GM23338 (cell line): ENCODE results near the gene FMO1. TPM values are rescaled to one million over a fixed set of nuclear protein-coding genes. Genes with fewer than 3 reads are reported as not detected.
A peak's percentile ranks its signal among the peaks of the same experiment; 100 is the strongest.

Experiments
- ATAC-seq: fragments of 200-7000 bp; cut with Tn5 transposase; 3 replicates; pipeline ENCODE4 v1.9.1; 2020
- DNase-seq: peaks from one replicate; pipeline ENCODE4 v3.0.0-alpha.2; 2015; ENCODE audit warnings: low spot score
- H2AFZ ChIP-seq: fragments of 200-600 bp; sonication (generic); 2 replicates; pipeline ENCODE4 v1.8.0; 2016; ENCODE audit warnings: antibody characterized with exemption, mild to moderate bottlenecking, moderate library complexity
- H3F3A ChIP-seq: fragments of 200-600 bp; sonication (generic); replicated peaks from 2 replicates; pipeline ENCODE4 v1.8.0; 2017; ENCODE audit warnings: antibody characterized with exemption, mixed run types, low read depth
- H3K27ac ChIP-seq: fragments of 200-600 bp; sonication (generic); 2 replicates; pipeline ENCODE4 v1.6.1; 2016; ENCODE audit warnings: low read depth
- H3K27me3 ChIP-seq: fragments of 200-600 bp; sonication (generic); 2 replicates; pipeline ENCODE4 v1.8.0; 2016; ENCODE audit warnings: mild to moderate bottlenecking, mixed run types, moderate library complexity; ENCODE audit not compliant: insufficient read depth
- H3K36me3 ChIP-seq: fragments of 200-600 bp; sonication (generic); 2 replicates; pipeline ENCODE4 v1.8.0; 2016; ENCODE audit warnings: mild to moderate bottlenecking; ENCODE audit not compliant: insufficient read depth
- H3K4me1 ChIP-seq: fragments of 200-600 bp; sonication (generic); 2 replicates; pipeline ENCODE4 v1.8.0; 2016; ENCODE audit warnings: mild to moderate bottlenecking, moderate library complexity; ENCODE audit not compliant: insufficient read depth
- H3K4me2 ChIP-seq: fragments of 200-600 bp; sonication (generic); 2 replicates; pipeline ENCODE4 v1.7.1; 2017; ENCODE audit warnings: mixed run types
- H3K4me3 ChIP-seq: fragments of 200-600 bp; sonication (generic); 2 replicates; pipeline ENCODE4 v1.6.1; 2016; ENCODE audit warnings: mixed run types
- H3K79me2 ChIP-seq: fragments of 200-600 bp; sonication (generic); replicated peaks from 2 replicates; pipeline ENCODE4 v1.8.0; 2017; ENCODE audit warnings: mild to moderate bottlenecking; ENCODE audit not compliant: insufficient read depth
- H3K9me2 ChIP-seq: fragments of 200-600 bp; sonication (generic); 2 replicates; pipeline ENCODE4 v1.8.0; 2017; ENCODE audit not compliant: insufficient read depth
- H4K20me1 ChIP-seq: fragments of 200-600 bp; sonication (generic); replicated peaks from 2 replicates; pipeline ENCODE4 v1.8.0; 2017; ENCODE audit warnings: mild to moderate bottlenecking; ENCODE audit not compliant: insufficient read depth
- H3K27ac Mint-ChIP-seq: 2 replicates; pipeline ENCODE4 v1.8.0; 2020; ENCODE audit warnings: inconsistent platforms, mild to moderate bottlenecking, moderate library complexity, mixed read lengths
- H3K27me3 Mint-ChIP-seq: 3 replicates; pipeline ENCODE4 v1.8.0; 2022; ENCODE audit warnings: low read depth, mild to moderate bottlenecking, moderate library complexity, mixed read lengths, inconsistent platforms; ENCODE audit not compliant: insufficient read depth, poor library complexity
- H3K36me3 Mint-ChIP-seq: 3 replicates; pipeline ENCODE4 v1.8.0; 2021; ENCODE audit warnings: low read depth, mild to moderate bottlenecking, inconsistent platforms, moderate library complexity, mixed read lengths
- H3K4me1 Mint-ChIP-seq: 3 replicates; pipeline ENCODE4 v1.8.0; 2020; ENCODE audit warnings: mild to moderate bottlenecking, inconsistent platforms, mixed read lengths
- H3K4me3 Mint-ChIP-seq: 3 replicates; pipeline ENCODE4 v1.8.0; 2021; ENCODE audit warnings: moderate library complexity, mild to moderate bottlenecking, inconsistent platforms, mixed read lengths
- H3K9me3 Mint-ChIP-seq: 3 replicates; pipeline ENCODE4 v1.8.0; 2020; ENCODE audit warnings: moderate library complexity, mild to moderate bottlenecking, inconsistent platforms, mixed read lengths
- EZH2phosphoT487 ChIP-seq: fragments of 200-600 bp; sonication (generic); IDR thresholded peaks from one replicate; pipeline ENCODE4 v1.8.1; 2018; ENCODE audit warnings: antibody characterized with exemption; ENCODE audit not compliant: unreplicated experiment
- NANOG ChIP-seq: IDR thresholded peaks from 2 replicates; pipeline ENCODE4 v1.6.1; 2016; ENCODE audit warnings: antibody characterized with exemption, borderline replicate concordance
- POLR2AphosphoS5 ChIP-seq: IDR thresholded peaks from 2 replicates; pipeline ENCODE4 v1.6.1; 2016; ENCODE audit warnings: antibody characterized with exemption, low read depth
- ZNF331 ChIP-seq: fragments of 250-450 bp; sonication (Bioruptor Pico); IDR thresholded peaks from 2 replicates; pipeline ENCODE4 v1.5.0; 2020; ENCODE audit warnings: low read depth, mild to moderate bottlenecking, moderate library complexity
- polyA plus RNA-seq: library from polyadenylated mRNA; unstranded; fragments of >200 nt; fragmentation: Nextera tagmentation; extraction: Ambion mirVana; gene quantifications from 2 replicates; pipeline ENCODE4 v1.2.1, GENCODE V29; 2016
- total RNA-seq: library from RNA; depleted of rRNA; stranded (reverse); fragments of >200 nt; shearing (Covaris generic); gene quantifications from 2 replicates; pipeline ENCODE4 v1.2.3, GENCODE V29; 2014
- TF ChIP-seq, protein P1 (sequence below): IDR thresholded peaks from one replicate; pipeline ENCODE4 v1.6.1; 2018; ENCODE audit warnings: antibody characterized with exemption; ENCODE audit not compliant: unreplicated experiment
- TF ChIP-seq, protein P2 (sequence below): IDR thresholded peaks from 2 replicates; pipeline ENCODE4 v1.6.1; 2016; ENCODE audit warnings: antibody characterized with exemption

Gene FMO1
- total and polyA plus RNA-seq, 2 experiments from 2014 or later, result 0.19 TPM; not detected in 1

DNA sequence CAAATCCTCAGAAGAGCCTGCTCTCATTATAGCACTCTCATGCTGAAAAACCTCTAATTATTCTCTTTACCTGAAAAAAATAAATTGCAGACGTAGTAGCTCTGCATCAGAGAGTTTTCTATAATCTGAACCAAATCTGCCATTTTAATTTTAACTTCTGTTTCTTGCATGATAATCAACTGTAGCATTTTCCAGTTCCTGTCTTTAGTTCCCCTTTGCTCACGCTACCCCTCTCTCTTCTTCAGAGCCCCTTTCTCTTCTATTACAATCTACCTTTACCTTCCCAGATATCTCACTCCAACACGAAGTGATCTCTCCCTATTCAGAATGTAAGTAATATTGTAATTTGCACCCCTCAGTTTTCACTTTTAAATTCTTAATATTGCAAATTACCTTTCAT is 31.4 kb downstream of the FMO1 start:
- H4K20me1 ChIP-seq, result no peaks in the 10 kb centered on the region
- H3K9me2 ChIP-seq, result 0 out of 2 replicates have a peak, but pooled peaks cover 6% of the 10 kb centered on the region
- no peak overlapping the region for H3K4me3 ChIP-seq
- peaks cover 16% of the 10 kb centered on the region for H3K4me1 ChIP-seq
- peak overlapping the region; percentile 45; the same call in 1 of the 2 replicates for H2AFZ ChIP-seq
- no peaks in the 10 kb centered on the region for H3K9me3 Mint-ChIP-seq
- no peaks in the 10 kb centered on the region for H3K36me3 Mint-ChIP-seq
- no peak overlapping the region for H3K27ac ChIP-seq
- no peaks in the 10 kb centered on the region; the same call in 1 of the 2 replicates for H3K36me3 ChIP-seq
- DNase-seq, result no peak
- no peak for ATAC-seq
- peaks cover 2% of the 10 kb centered on the region for H3K27me3 Mint-ChIP-seq
- H3K4me2 ChIP-seq, result no peak overlapping the region
- no peaks in the 10 kb centered on the region for H3K79me2 ChIP-seq
- H3F3A ChIP-seq, result no peaks in the 10 kb centered on the region
- H3K27ac Mint-ChIP-seq, result no peak overlapping the region
- H3K27me3 ChIP-seq, result no peaks in the 10 kb centered on the region
- H3K4me1 Mint-ChIP-seq, result peaks cover 17% of the 10 kb centered on the region
- no peak overlapping the region for H3K4me3 Mint-ChIP-seq
- no peak for TF ChIP-seq POLR2AphosphoS5

DNA sequence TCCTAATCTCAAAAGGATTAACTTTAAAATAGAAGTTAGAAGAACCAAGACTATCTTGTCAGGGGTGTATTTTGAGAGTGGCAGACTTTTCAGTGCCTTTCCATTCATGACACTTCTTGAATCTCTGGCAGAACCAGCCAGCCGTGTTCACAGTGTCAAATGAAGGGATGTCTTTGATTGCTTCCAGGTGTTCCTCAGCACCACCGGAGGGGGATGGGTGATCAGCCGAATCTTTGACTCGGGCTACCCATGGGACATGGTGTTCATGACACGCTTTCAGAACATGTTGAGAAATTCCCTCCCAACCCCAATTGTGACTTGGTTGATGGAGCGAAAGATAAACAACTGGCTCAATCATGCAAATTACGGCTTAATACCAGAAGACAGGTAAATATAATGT is 32.3 kb downstream of the FMO1 start:
- Histone ChIP-seq H3K27ac (no peak overlapping the region), H3K4me3 (no peak overlapping the region), H3K9me2 (0 out of 2 replicates have a peak, but pooled peaks cover under 1% of the 10 kb centered on the region), H3K79me2 (no peaks in the 10 kb centered on the region), H4K20me1 (no peaks in the 10 kb centered on the region), H3K4me2 (no peak overlapping the region), H3F3A (no peaks in the 10 kb centered on the region), H2AFZ (no peak overlapping the region), H3K4me1 (peaks cover 16% of the 10 kb centered on the region), H3K27me3 (no peaks in the 10 kb centered on the region), H3K36me3 (no peaks in the 10 kb centered on the region; the same call in 1 of the 2 replicates)
- no peak for TF ChIP-seq NANOG
- no peaks in the 10 kb centered on the region for H3K36me3 Mint-ChIP-seq
- H3K4me3 Mint-ChIP-seq, result no peak overlapping the region
- DNase-seq, result no peak
- peaks cover 2% of the 10 kb centered on the region for H3K27me3 Mint-ChIP-seq
- no peak overlapping the region for H3K27ac Mint-ChIP-seq
- no peak for ATAC-seq
- no peaks in the 10 kb centered on the region for H3K9me3 Mint-ChIP-seq
- peaks cover 17% of the 10 kb centered on the region for H3K4me1 Mint-ChIP-seq

DNA sequence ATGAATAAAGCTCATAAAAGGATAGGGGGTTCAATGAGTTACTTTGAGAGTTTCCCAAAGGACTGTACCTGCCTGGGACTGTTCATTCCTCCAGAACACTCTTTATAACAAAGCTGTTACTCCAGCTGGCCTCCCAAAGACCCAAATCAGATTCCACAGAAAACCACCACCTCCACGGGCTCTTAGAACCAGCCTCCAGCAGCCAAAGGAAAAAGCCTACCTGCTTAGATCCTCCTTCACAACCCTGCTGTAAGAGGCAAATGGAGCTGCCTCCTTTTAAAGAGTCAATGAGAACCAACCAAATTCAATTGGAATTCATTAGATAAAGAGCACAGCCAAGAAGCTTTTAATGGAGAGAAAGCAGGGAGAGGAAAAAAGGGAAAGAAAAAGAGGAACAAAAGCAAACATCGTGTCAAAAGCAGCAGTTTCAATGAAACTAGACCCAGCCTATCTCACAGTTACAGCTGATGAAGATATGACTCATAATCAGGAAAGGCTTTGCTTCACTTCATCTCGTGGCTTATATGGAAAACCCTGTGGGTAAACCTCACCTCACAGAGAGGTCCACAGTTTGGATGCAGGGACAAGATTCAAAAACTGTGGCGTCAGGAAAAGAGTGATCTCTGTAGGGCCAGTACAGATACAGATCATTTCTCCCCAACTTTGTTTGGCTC is 37.9 kb downstream of the FMO1 start:
- H3K4me1 Mint-ChIP-seq, result peaks cover 5% of the 10 kb centered on the region; the same call in 2 of the 3 replicates

More for the DNA sequence above, 37.9 kb downstream of the FMO1 start:
- Histone ChIP-seq H3K9me2 (no peaks in the 10 kb centered on the region), H3K4me3 (no peak overlapping the region), H3K79me2 (no peaks in the 10 kb centered on the region), H4K20me1 (no peaks in the 10 kb centered on the region), H3K36me3 (no peaks in the 10 kb centered on the region; the same call in 1 of the 2 replicates), H3K4me2 (no peak overlapping the region), H3K27me3 (no peaks in the 10 kb centered on the region), H2AFZ (peak overlapping the region; percentile 74; the same call in 1 of the 2 replicates), H3K27ac (no peak overlapping the region), H3K4me1 (peaks cover 7% of the 10 kb centered on the region; the same call in 1 of the 2 replicates), H3F3A (no peaks in the 10 kb centered on the region)
- Mint-ChIP-seq H3K36me3 (no peaks in the 10 kb centered on the region), H3K9me3 (no peaks in the 10 kb centered on the region), H3K27ac (no peak overlapping the region), H3K4me3 (no peak overlapping the region), H3K27me3 (peaks cover 5% of the 10 kb centered on the region)
- TF ChIP-seq, protein P1, sequence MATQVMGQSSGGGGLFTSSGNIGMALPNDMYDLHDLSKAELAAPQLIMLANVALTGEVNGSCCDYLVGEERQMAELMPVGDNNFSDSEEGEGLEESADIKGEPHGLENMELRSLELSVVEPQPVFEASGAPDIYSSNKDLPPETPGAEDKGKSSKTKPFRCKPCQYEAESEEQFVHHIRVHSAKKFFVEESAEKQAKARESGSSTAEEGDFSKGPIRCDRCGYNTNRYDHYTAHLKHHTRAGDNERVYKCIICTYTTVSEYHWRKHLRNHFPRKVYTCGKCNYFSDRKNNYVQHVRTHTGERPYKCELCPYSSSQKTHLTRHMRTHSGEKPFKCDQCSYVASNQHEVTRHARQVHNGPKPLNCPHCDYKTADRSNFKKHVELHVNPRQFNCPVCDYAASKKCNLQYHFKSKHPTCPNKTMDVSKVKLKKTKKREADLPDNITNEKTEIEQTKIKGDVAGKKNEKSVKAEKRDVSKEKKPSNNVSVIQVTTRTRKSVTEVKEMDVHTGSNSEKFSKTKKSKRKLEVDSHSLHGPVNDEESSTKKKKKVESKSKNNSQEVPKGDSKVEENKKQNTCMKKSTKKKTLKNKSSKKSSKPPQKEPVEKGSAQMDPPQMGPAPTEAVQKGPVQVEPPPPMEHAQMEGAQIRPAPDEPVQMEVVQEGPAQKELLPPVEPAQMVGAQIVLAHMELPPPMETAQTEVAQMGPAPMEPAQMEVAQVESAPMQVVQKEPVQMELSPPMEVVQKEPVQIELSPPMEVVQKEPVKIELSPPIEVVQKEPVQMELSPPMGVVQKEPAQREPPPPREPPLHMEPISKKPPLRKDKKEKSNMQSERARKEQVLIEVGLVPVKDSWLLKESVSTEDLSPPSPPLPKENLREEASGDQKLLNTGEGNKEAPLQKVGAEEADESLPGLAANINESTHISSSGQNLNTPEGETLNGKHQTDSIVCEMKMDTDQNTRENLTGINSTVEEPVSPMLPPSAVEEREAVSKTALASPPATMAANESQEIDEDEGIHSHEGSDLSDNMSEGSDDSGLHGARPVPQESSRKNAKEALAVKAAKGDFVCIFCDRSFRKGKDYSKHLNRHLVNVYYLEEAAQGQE, result no peak
- TF ChIP-seq, protein P2, sequence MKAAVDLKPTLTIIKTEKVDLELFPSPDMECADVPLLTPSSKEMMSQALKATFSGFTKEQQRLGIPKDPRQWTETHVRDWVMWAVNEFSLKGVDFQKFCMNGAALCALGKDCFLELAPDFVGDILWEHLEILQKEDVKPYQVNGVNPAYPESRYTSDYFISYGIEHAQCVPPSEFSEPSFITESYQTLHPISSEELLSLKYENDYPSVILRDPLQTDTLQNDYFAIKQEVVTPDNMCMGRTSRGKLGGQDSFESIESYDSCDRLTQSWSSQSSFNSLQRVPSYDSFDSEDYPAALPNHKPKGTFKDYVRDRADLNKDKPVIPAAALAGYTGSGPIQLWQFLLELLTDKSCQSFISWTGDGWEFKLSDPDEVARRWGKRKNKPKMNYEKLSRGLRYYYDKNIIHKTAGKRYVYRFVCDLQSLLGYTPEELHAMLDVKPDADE, result no peak
- TF ChIP-seq ZNF331 (CRISPR knock-in tag), result no peak
- no peak for TF ChIP-seq EZH2phosphoT487
- ATAC-seq, result no peak
- no peak for DNase-seq
